Activated T-cell treated with anti-CD3 and anti-CD28 coated beads for 1 hour (primary cell): ENCODE measurements around the gene EHBP1.
"Not testable (repeated sequence)": the region's sequence is repeated elsewhere in the genome, so short reads cannot be mapped to it uniquely, and the experiment has no call there.

Source experiments
- DNase-seq: peaks from one replicate; pipeline ENCODE4 v3.0.0-alpha.2; 2020; ENCODE audit warnings: low read depth

The EHBP1 gene

GRCh38 chr2:63073994-63074393 is 368.5 kb downstream of the EHBP1 start:
- DNase-seq: no peak

DNA sequence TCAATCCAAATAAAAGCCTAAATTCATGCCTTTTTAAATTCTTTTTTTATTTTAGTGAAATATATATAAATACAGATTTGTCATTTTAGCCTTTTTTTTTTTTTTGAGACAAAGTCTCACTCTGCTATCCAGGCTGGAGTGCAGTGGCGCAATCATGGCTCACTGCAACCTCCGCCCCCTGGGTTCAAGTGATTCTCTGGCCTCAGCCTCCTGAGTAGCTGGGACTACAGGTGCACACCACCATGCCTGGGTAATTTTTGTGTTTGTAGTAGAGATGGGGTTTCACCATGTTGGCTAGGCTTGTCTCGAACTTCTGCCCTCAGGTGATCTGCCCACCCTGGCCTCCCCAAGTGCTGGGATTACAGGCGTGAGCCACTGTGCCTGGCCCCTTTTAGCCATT is 368.9 kb downstream of the EHBP1 start:
- DNase-seq: not testable (repeated sequence)

- DNase-seq: no peak
Observed at GRCh38 chr2:63078852-63079606, 373.5 kb downstream of the EHBP1 start.

GRCh38 chr2:63081404-63081803 is 375.9 kb downstream of the EHBP1 start:
- DNase-seq: no peak

GRCh38 chr2:63086687-63087086 is 381.2 kb downstream of the EHBP1 start:
- DNase-seq: no peak

DNA sequence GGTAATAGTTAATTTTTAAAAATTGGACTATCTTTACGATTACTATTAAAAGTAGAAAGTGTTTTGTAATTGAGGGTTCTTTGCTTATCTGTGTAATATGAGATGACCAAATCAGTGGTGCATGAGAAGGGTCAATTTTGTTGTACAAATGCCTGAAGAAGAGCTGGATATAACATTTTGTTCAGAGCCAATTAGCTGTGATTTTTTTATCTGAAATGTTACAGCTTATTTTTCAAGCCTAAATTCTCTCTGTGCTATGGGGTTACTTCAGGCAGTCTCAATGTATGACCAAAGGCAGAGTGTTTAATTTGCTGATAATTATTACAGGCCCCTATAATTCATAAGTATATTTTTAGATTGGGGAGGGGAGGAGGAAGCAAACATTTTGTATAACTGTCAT is 386.9 kb downstream of the EHBP1 start:
- DNase-seq: no peak

- DNase-seq: no peak
Observed at GRCh38 chr2:63092857-63093256, 387.3 kb downstream of the EHBP1 start.

DNA sequence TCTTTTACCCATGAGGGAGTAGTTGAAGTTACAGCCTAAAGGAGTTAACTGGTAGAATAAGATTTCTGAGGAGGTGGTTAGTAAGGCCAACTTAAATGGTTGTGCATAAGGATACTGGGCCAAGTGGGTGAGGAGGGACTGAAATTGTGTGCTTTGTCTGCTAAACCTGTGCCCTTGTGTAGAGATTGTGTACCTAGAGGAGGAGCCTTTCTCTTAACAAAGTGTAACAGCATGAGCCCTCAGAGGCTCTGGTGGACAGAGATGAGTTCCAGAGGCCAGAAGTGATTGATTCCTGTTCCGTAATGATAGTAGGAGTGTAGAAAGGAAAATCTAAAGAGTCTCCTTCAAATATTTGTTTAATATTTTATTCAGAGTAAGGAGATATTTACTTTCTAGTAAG is 388.0 kb downstream of the EHBP1 start:
- no peak for DNase-seq
